Common myeloid progenitor, CD34-positive (primary cell): ENCODE measurements around the gene TENM3.

ENCODE experiments used
- CTCF ChIA-PET: fragments of 350-600 bp; sonication (Branson Sonifier 250); formaldehyde crosslinking; loops from one replicate; lab custom pipeline; 2021; ENCODE audit warnings: antibody characterized with exemption; lab: Charles Lee
- POLR2A ChIA-PET: fragments of 350-600 bp; sonication (Branson Sonifier 250); formaldehyde crosslinking; loops from one replicate; lab custom pipeline; 2021; ENCODE audit warnings: antibody characterized with exemption; lab: Charles Lee
- DNase-seq, 3 donors: peaks; one replicate each; pipeline versions ENCODE4 v3.0.0 to v3.0.0-alpha.2; 2013
- H3K27ac ChIP-seq, 2 experiments: 1 replicate in 1 of 2; 2 replicates in 1 of 2; pipeline ENCODE4 v1.7.0; 2013; ENCODE audit warnings: inconsistent platforms in 2 of 2, low read length in 2 of 2, mild to moderate bottlenecking in 2 of 2, low read depth in 1 of 2, moderate library complexity in 1 of 2; ENCODE audit not compliant: severe bottlenecking in 2 of 2, insufficient read depth in 1 of 2, poor library complexity in 1 of 2
- H3K27me3 ChIP-seq, 5 experiments: replicated peaks in 2 of 5; 1 replicate in 3 of 5; 2 replicates in 2 of 5; pipeline versions ENCODE4 v1.6.1 to v1.7.0; 2013; ENCODE audit warnings: low read length in 4 of 5, mild to moderate bottlenecking in 2 of 5, moderate library complexity in 2 of 5, inconsistent platforms in 1 of 5; ENCODE audit not compliant: insufficient read depth in 5 of 5, control insufficient read depth in 4 of 5
- H3K36me3 ChIP-seq, 4 experiments: 1 replicate in 2 of 4; 2 replicates in 2 of 4; pipeline versions ENCODE4 v1.6.1 to v1.7.0; 2013; ENCODE audit warnings: low read length in 3 of 4, control low read depth in 1 of 4, mild to moderate bottlenecking in 1 of 4; ENCODE audit not compliant: control insufficient read depth in 4 of 4, insufficient read depth in 4 of 4
- H3K4me1 ChIP-seq, 4 experiments: 1 replicate in 3 of 4; 2 replicates in 1 of 4; pipeline versions ENCODE4 v1.6.1 to v1.7.1; 2013; ENCODE audit warnings: low read length in 3 of 4, mild to moderate bottlenecking in 3 of 4, control low read depth in 1 of 4, inconsistent platforms in 1 of 4, moderate library complexity in 1 of 4; ENCODE audit not compliant: control insufficient read depth in 4 of 4, insufficient read depth in 4 of 4; ENCODE audit errors: control extremely low read depth in 1 of 4
- H3K4me3 ChIP-seq, 7 experiments: 1 replicate in 4 of 7; 2 replicates in 3 of 7; pipeline versions ENCODE4 v1.5.1 to v1.7.0; 2013; ENCODE audit warnings: mild to moderate bottlenecking in 7 of 7, low read length in 6 of 7, moderate library complexity in 6 of 7, inconsistent platforms in 2 of 7, low read depth in 2 of 7, control low read depth in 1 of 7; ENCODE audit not compliant: insufficient read depth in 4 of 7, control insufficient read depth in 1 of 7; ENCODE audit errors: extremely low read depth in 1 of 7
- H3K9me3 ChIP-seq, 5 experiments: 1 replicate in 4 of 5; 2 replicates in 1 of 5; pipeline versions ENCODE4 v1.6.1 to v1.7.1; 2013; ENCODE audit warnings: low read length in 4 of 5, mild to moderate bottlenecking in 2 of 5, inconsistent platforms in 1 of 5, low read depth in 1 of 5, moderate library complexity in 1 of 5; ENCODE audit not compliant: control insufficient read depth in 4 of 5, insufficient read depth in 2 of 5; ENCODE audit errors: control extremely low read depth in 1 of 5
- WGBS: methylation state at CpG from one replicate; pipeline ENCODE4 v1.1.5; 2013; ENCODE audit not compliant: insufficient coverage; 5-methylcytosine and 5-hydroxymethylcytosine counted together

TENM3 gene

GRCh38 chr4:182301736-182302135 lies 58.5 kb downstream of the TENM3 start:
- Histone ChIP-seq H3K27ac (no peak overlapping the region), H3K27me3 (no peaks in the 10 kb centered on the region), H3K4me3 (no peak overlapping the region), H3K9me3 (peaks cover 0 to 3% (median 0%) of the 10 kb centered on the region in 5 experiments), H3K4me1 (no peaks in the 10 kb centered on the region), H3K36me3 (no peaks in the 10 kb centered on the region)
- ChIA-PET POLR2A (no interaction called here), CTCF (no interaction called here)
- 89% methylated on average over 5 of the region's 5 CpGs for WGBS
- DNase-seq: no peak

GRCh38 chr4:182303847-182304246 lies 60.6 kb downstream of the TENM3 start:
- H3K27me3 ChIP-seq: no peaks in the 10 kb centered on the region
- WGBS: 100% methylated on average over 1 of the region's 5 CpGs
- H3K27ac ChIP-seq: no peak overlapping the region
- POLR2A ChIA-PET: interaction anchor here (0.6 kb wide), 1 partner anchor 704 kb away, joined by 5 read pairs; no protein-coding TSS in a partner anchor
- H3K9me3 ChIP-seq: no peaks in the 10 kb centered on the region
- no peak for DNase-seq
- no peaks in the 10 kb centered on the region for H3K36me3 ChIP-seq
- no peak overlapping the region for H3K4me3 ChIP-seq
- CTCF ChIA-PET: no interaction called here
- no peaks in the 10 kb centered on the region for H3K4me1 ChIP-seq

GRCh38 chr4:182306792-182307507 lies 63.7 kb downstream of the TENM3 start:
- H3K4me1 ChIP-seq: no peaks in the 10 kb centered on the region
- no peaks in the 10 kb centered on the region for H3K36me3 ChIP-seq
- no CpG with 5 or more reads among the region's 4 CpGs for WGBS
- POLR2A ChIA-PET: no interaction called here
- no peak overlapping the region for H3K4me3 ChIP-seq
- H3K27me3 ChIP-seq: no peaks in the 10 kb centered on the region
- no peak for DNase-seq
- CTCF ChIA-PET: no interaction called here
- H3K27ac ChIP-seq: no peak overlapping the region
- no peaks in the 10 kb centered on the region for H3K9me3 ChIP-seq

GRCh38 chr4:182307746-182308145 lies 64.5 kb downstream of the TENM3 start:
- Histone ChIP-seq H3K27ac (no peak overlapping the region), H3K4me1 (no peaks in the 10 kb centered on the region), H3K27me3 (no peaks in the 10 kb centered on the region), H3K36me3 (no peaks in the 10 kb centered on the region), H3K9me3 (no peaks in the 10 kb centered on the region), H3K4me3 (no peak overlapping the region)
- CTCF ChIA-PET: no interaction called here
- 95% methylated on average over 2 of the region's 2 CpGs for WGBS
- POLR2A ChIA-PET: no interaction called here
- DNase-seq: no peak

GRCh38 chr4:182309877-182310276 lies 66.7 kb downstream of the TENM3 start:
- POLR2A ChIA-PET: no interaction called here
- H3K4me1 ChIP-seq: no peaks in the 10 kb centered on the region
- peaks cover 0 to 3% (median 0%) of the 10 kb centered on the region in 5 experiments for H3K9me3 ChIP-seq
- no peak overlapping the region for H3K4me3 ChIP-seq
- H3K27me3 ChIP-seq: no peaks in the 10 kb centered on the region
- H3K36me3 ChIP-seq: no peaks in the 10 kb centered on the region
- CTCF ChIA-PET: no interaction called here
- no peak for DNase-seq
- no CpG with 5 or more reads among the region's 1 CpG for WGBS
- H3K27ac ChIP-seq: no peak overlapping the region

- CTCF ChIA-PET: no interaction called here
- no peak for DNase-seq
- 94% methylated on average over 2 of the region's 5 CpGs for WGBS
- no peak overlapping the region for H3K4me3 ChIP-seq
- H3K27ac ChIP-seq: no peak overlapping the region
- H3K36me3 ChIP-seq: no peaks in the 10 kb centered on the region
- no peaks in the 10 kb centered on the region for H3K27me3 ChIP-seq
- POLR2A ChIA-PET: no interaction called here
- no peaks in the 10 kb centered on the region for H3K4me1 ChIP-seq
- peaks cover 0 to 4% (median 0%) of the 10 kb centered on the region in 5 experiments for H3K9me3 ChIP-seq
Observed at GRCh38 chr4:182310316-182310715, 67.1 kb downstream of the TENM3 start.

GRCh38 chr4:182310962-182311361 lies 67.8 kb downstream of the TENM3 start:
- WGBS: 100% methylated on average over 3 of the region's 3 CpGs
- Histone ChIP-seq H3K4me3 (no peak overlapping the region), H3K27ac (no peak overlapping the region), H3K27me3 (no peaks in the 10 kb centered on the region), H3K4me1 (no peaks in the 10 kb centered on the region), H3K36me3 (no peaks in the 10 kb centered on the region), H3K9me3 (peaks cover 0 to 4% (median 0%) of the 10 kb centered on the region in 5 experiments)
- ChIA-PET POLR2A (no interaction called here), CTCF (no interaction called here)
- DNase-seq: no peak
